GM12892 (cell line): ENCODE results near the gene FLT1.

Experiments
- DNase-seq: peaks from one replicate; pipeline ENCODE4 v3.0.0; 2011; ENCODE audit not compliant: insufficient read length
- FAIRE-seq: peaks from 2 replicates; lab custom pipeline; 2011; peaks lifted over from hg19 to GRCh38; lab: Jason Lieb, UNC
- POLR2A ChIP-seq: IDR thresholded peaks from 2 replicates; pipeline ENCODE4 v1.6.1; 2011; ENCODE audit warnings: low read depth, low read length, control low read depth
- POLR2AphosphoS5 ChIP-seq: IDR thresholded peaks from 2 replicates; pipeline ENCODE4 v1.6.1; 2011; ENCODE audit warnings: low read depth, low read length, control low read depth
- TAF1 ChIP-seq: IDR thresholded peaks from 2 replicates; pipeline ENCODE4 v1.6.1; 2011; ENCODE audit warnings: low read depth, mild to moderate bottlenecking, control low read depth, low read length, borderline replicate concordance

FLT1 gene

DNA sequence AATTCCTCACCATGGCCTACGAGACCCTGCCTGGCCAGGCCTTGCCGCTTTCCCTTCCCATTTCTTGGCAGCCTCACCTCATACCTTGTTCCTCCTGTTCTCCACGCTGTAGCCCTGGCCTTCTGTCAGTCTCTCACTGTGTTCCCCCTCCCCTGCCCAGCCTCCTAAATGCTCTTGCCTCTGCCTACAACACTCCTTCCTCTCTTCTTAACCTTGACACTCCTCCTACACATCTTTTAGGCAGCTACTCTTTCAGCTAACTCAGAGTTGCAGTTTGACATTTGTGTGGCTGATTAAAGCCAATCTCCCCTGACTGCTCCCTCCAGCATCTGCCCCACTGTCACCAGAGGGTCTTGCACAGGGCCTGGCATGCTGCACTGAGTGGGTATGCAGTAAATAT, 150.8 kb downstream of the FLT1 start:
- FAIRE-seq, result no peak
- no peak for TF ChIP-seq POLR2AphosphoS5
- DNase-seq, result no peak

- DNase-seq (no peak), FAIRE-seq (no peak)
- TF ChIP-seq POLR2A, result no peak
- TF ChIP-seq TAF1, result no peak
- no peak for TF ChIP-seq POLR2AphosphoS5
Observed at GRCh38 chr13:28342251-28342650, 152.7 kb downstream of the FLT1 start.

DNA sequence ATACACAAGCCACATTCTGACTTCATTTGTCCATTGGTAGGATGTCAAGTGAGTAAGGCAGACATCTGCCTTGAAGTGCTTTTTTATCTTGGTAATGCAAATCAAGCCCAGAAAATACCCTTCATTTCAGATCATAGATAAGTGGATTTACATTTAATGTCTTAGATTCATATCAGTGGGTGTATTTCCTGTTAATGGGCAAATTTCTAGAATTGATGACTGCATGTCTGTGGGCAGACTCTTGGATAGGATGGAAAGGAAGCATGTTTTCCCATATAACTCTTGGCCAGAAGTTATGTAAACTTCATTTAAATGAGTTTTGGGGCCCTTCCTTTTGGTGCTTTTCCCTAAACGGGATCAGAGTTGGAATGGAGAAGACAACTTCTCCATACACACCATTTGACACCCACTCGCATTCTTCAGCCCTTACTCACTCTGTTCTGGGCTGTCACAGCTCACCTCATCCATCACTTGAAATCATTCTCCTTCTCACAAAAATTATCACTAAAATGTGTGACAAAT, 154.6 kb downstream of the FLT1 start:
- DNase-seq (no peak), FAIRE-seq (no peak)

DNA sequence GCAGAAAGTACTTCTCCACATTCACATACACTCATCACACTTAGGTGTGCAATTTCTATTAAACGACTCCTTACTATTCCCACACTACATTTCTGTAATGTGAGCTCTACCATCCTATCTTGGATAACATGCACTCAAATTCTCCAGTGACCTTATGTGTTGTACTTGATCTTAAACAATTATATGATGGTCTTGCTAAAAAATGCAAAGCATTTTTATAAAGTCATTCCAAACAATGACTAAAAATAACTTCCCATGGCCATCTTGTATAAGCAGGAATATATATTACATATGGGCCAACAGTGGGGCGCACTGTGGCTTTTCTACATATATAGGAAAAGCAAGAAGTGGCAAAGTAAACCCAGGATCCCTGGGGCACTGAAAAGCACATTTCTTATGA, 155.5 kb downstream of the FLT1 start:
- FAIRE-seq, result no peak
- DNase-seq, result no peak
- TF ChIP-seq TAF1, result no peak
- no peak for TF ChIP-seq POLR2AphosphoS5
- TF ChIP-seq POLR2A, result no peak

More for the DNA sequence above, 154.6 kb downstream of the FLT1 start:
- no peak for TF ChIP-seq TAF1
- TF ChIP-seq POLR2AphosphoS5, result no peak
- TF ChIP-seq POLR2A, result no peak

DNA sequence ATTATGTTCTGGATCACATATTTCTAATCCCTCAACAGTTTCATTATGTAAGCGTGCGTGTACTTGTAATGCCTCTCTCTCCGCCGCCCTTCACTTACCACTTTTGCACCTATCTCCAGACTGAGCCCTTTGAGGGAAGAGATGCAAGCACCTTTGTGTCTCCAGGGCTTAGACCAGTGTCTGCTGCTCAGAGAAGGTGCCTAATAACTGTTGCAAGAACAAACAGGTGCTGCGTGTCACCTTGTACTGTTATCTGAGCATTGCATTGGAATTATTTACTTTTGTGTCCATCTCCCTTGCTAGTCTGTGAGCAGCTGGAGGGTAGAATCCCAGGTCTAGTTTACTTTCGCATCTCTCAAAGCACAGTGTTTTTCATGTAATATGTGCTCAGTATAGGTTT, 156.2 kb downstream of the FLT1 start:
- DNase-seq (no peak), FAIRE-seq (no peak)

DNA sequence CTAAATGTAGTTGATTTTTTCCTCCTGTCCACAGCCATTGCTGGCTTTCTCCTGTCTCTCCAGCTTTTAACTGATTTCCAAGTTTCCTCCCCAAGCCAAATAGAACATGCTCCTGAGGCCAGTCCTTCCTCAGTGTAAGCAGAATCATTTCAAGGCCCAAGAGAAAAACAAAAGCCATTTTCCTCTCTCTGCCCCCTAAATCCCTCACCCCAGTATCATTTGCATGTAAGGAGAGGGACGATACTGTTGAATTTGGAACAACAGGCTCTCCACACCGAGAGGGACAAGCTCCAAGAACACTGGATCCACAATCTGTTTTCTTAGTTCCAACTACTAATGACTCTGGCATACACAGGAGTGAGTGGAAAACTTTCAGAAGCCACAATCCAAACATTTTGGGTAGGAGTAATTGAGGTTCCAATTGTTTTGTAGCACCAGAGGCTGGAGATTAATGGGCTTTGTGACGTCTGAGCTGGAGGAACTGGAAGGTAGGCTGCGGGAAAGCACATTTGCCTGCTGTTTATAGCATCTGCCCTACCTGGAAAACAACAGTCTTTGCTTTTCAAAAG, 156.8 kb downstream of the FLT1 start:
- FAIRE-seq (no peak), DNase-seq (no peak)
- TF ChIP-seq TAF1, result no peak
- no peak for TF ChIP-seq POLR2AphosphoS5
- no peak for TF ChIP-seq POLR2A

More for the DNA sequence above, 156.2 kb downstream of the FLT1 start:
- TF ChIP-seq TAF1 (no peak), POLR2A (no peak), POLR2AphosphoS5 (no peak)

DNA sequence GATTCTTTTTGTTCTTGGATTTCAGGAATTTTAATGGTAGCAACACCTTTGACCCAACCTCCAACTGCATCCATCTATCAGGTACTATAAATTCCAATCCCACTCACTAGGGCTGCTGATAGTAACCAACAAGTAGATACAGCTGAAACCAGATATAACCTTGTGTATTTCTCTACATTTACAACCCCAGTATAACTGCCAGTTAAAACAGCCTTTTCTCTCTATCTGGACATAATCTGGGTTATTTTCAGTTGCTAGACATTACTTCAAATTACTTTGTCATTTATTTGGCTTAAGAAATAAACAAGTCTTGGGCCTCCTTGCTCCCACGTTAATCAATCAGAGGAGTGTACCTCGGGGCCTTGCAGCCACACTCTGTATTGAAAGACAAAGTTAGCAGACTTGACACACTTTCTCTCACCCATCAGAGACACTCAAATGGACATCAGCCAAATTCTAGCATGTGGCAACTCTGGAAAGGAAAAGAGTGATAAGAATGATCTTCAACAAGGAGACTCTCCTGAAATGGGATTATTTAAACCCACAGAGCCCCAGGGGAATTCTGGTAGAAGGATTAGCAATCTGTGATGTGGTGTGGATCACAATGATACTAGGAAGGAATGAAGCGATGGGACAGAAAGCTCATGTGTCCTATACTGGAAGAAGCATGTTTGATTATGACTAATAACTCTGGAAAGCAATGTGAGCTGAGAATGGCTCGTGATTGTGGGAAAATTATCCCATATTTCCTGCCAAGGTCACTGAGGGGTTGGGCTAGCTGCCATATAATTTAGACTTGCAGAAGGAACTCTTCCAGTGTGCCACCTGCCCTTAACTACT, 157.5 kb downstream of the FLT1 start:
- TF ChIP-seq POLR2A (no peak), POLR2AphosphoS5 (no peak), TAF1 (no peak)
- FAIRE-seq, result no peak
- DNase-seq, result no peak

- no peak for FAIRE-seq
- TF ChIP-seq TAF1, result no peak
- TF ChIP-seq POLR2AphosphoS5, result no peak
- no peak for TF ChIP-seq POLR2A
- DNase-seq, result no peak
Observed at GRCh38 chr13:28336193-28336657, 158.7 kb downstream of the FLT1 start.

DNA sequence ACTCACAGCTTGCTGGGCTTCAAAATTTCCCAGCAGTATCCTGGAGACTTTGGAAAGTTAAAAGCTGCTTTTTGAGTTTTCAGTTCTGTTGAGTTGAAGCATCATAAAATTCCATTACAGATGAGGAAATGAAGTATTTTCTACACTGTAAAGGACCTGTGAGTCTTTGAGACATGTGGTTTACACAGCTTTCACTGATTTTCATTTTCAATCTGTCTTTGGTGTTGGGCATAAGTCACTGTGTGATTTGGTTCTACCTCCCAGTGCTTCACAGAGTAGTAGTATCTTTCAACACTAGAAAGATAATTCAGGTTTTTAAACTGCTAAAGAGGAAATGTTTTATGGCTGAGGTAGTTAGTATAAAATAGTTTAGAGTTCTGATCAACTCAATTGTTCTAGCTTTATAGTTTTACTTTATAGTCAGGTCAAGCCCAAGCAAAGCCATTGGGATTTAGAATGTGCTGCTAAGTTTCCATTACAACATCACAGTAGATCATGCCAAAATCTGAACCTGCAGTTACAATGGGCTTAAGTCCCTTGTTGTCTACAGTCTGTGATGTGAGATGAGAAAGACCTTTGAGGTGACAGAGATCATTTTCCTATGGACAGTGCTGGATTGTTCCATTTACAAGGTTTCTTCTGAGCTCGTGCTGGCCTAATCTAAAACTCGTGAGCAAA, 161.6 kb downstream of the FLT1 start:
- FAIRE-seq, result no peak
- DNase-seq, result no peak
- TF ChIP-seq TAF1 (no peak), POLR2A (no peak), POLR2AphosphoS5 (no peak)

GRCh38 chr13:28329395-28330158, 165.4 kb downstream of the FLT1 start:
- TF ChIP-seq POLR2A, result no peak
- FAIRE-seq (no peak), DNase-seq (no peak)

DNA sequence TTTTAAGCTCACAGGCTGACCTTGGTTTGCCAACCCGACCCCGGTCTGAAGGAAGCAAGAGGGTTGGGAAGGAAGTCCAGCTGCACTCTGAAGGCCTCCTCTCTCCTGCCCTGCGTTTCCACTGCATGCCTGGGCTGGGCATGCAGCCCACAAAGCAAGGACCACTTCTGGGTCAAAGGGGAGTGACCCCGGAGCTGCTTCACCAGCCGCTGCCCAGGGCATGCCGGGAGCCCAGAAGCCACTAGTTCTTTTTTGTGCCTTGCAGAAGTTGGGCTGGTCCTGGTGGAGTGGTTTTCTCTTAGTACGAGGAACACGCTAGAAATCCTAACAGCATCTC, 166.7 kb downstream of the FLT1 start:
- FAIRE-seq (no peak), DNase-seq (no peak)
- no peak for TF ChIP-seq POLR2AphosphoS5
- no peak for TF ChIP-seq TAF1
- no peak for TF ChIP-seq POLR2A
